GM21367 (cell line): Measurements from ENCODE around the gene ZNF678.
A peak's percentile ranks its signal among the peaks of the same experiment; 100 is the strongest.
"Not testable (repeated sequence)": the region's sequence is repeated elsewhere in the genome, so short reads cannot be mapped to it uniquely, and the experiment has no call there.

Experiments used
- ATAC-seq: cut with Tn5 transposase; IDR thresholded peaks from one replicate; pipeline ENCODE4 v1.9.1; 2021; ENCODE audit not compliant: unreplicated experiment

Gene ZNF678

DNA sequence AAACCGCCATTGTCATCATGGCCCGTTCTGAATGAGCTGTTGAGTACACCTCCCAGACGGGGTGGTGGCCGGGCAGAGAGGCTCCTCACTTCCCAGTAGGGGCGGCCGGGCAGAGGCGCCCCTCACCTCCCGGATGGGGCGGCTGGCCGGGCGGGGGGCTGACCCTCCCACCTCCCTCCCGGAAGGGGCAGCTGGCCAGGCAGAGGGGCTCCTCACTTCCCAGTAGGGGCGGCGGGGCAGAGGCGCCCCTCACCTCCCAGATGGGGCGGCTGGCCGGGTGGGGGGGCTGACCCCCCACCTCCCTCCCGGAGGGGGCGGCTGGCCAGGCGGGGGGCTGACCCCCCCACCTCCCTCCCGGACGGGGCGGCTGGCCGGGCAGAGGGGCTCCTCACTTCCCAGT, 147.1 kb downstream of the ZNF678 start:
- ATAC-seq, result not testable (repeated sequence)

DNA sequence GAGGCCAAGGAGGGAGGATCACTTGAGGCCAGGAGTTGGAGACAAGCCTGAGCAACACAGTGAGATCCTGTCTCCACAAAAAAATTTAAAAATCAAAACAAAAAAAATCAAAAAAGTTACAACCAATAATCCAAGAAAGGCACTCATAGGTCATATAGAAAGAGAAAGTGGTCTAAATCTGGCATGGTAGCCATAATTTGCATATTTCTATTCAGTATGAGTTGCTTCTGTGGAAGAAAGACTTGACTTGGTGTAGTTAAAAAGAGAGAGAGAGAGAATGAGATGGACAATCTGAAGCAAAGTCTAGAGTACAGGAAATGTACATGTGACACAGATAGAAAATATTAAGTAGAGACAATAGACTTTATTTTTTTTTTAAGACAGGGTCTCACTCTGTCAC, 149.3 kb downstream of the ZNF678 start:
- ATAC-seq, result peak; percentile 70

DNA sequence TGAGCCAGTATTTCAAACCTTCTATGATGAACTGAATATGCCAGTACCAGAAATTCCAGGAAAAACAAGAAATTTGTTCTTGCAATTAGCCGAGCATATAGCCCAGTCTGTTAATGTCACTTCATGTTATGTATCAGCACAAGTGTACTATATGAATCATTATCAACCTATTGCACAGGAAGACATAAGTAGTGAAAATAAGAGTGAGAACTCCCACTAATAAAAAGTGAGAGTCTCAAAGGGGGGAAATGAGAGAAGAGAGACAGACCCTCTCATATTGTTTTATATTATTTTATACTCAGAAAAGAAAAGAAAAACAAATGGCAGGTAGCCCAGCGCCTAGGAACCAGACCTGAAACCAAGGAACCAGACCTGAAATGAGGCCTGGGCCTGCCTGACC, 155.6 kb downstream of the ZNF678 start:
- ATAC-seq, result no peak

DNA sequence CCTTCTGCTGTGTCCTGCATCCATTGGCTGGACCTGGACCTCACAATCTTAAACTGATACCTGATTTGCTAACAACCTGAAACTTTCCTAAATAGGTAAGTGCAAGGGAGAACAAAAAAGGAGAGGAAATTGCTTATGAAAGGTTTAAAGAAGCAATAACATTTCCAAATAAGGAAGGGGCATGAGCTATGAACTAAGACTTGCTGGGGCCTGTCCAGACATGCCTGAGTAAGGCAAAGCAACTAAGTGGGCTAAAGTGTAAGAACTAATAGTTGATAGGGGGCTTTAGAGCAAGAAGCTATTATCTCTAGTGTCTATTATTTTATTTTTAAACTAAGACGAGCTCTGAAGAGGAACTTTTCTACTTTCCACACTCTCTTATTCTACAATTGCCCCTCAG, 160.1 kb downstream of the ZNF678 start:
- no peak for ATAC-seq

DNA sequence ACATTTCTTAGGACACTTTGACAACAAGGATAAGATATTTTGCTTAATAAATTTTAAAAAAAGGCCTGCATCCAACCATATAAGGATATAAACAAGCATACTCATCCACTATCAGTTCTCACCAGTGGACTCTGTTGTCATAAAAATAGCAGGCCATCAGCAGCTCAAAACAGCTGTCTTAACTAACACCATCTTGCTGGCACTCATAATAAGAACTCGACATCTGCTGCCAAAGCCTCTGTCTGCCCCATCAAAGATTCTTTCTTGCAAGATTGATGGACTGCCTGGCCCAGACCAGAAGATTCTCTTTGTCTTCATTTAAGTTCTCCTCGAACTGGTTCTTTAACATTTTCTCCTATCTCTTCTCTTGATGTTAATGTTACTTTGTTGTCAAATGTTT, 161.7 kb downstream of the ZNF678 start:
- ATAC-seq, result no peak

DNA sequence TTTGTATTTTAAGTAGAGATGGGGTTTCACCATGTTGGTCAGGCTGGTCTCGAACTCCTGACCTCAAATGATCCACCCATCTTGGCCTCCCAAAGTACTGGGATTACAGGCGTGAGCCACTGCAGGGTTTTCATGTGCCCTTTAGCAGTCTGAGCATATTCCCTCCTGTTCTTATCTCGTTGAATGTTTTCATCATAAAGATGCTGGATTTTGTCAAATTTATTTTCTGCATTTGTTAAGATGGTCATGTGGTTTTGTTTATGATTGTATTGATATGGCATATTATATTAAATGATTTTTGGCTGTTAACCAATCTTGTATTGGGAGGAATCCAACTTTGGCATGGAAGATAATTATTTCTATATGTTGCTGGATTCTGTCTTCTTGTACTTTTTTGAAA, 163.0 kb downstream of the ZNF678 start:
- no peak for ATAC-seq
